LNCaP clone FGC (cell line): ENCODE data around the gene FASN.
A peak's percentile ranks its signal among the peaks of the same experiment; 100 is the strongest.
"Not testable (repeated sequence)": the region's sequence is repeated elsewhere in the genome, so short reads cannot be mapped to it uniquely, and the experiment has no call there.

ENCODE experiments used
- DNase-seq: peaks from one replicate; pipeline ENCODE4 v3.0.0-alpha.2; 2011; ENCODE audit warnings: low read depth
- H3K4me3 ChIP-seq: 2 replicates; pipeline ENCODE4 v1.5.1; 2011; ENCODE audit warnings: mild to moderate bottlenecking, low read depth, low read length, control low read depth
- CTCF ChIP-seq: IDR thresholded peaks from 2 replicates; pipeline ENCODE4 v1.5.1; 2012; ENCODE audit warnings: mild to moderate bottlenecking; ENCODE audit not compliant: control insufficient read depth, insufficient read depth; ENCODE audit errors: extremely low read depth

Gene FASN

GRCh38 chr17:82098169-82098938, at the start of gene FASN:
TSS of gene FASN (minus strand) at chr17:82098236. CDS start at chr17:82096445, 1,791 bp downstream.
- peak within 1 kb of the TSS; percentile 88 for H3K4me3 ChIP-seq
- DNase-seq, result peak; percentile 82
- TF ChIP-seq CTCF, result peak; percentile 72

GRCh38 chr17:82146663-82147654, 48.9 kb upstream of the FASN start:
- H3K4me3 ChIP-seq, result no peak overlapping the region
- TF ChIP-seq CTCF, result no peak
- no peak for DNase-seq

GRCh38 chr17:82145550-82146155, 47.6 kb upstream of the FASN start:
- H3K4me3 ChIP-seq, result no peak overlapping the region
- no peak for TF ChIP-seq CTCF
- no peak for DNase-seq

GRCh38 chr17:82143333-82143732, 45.3 kb upstream of the FASN start:
- DNase-seq, result no peak
- no peak for TF ChIP-seq CTCF
- no peak overlapping the region for H3K4me3 ChIP-seq

- DNase-seq, H3K4me3 ChIP-seq: not testable (repeated sequence)
These were observed 41.9 kb upstream of the FASN start for GRCh38 chr17:82139961-82140360.

- H3K4me3 ChIP-seq, result no peak overlapping the region
- TF ChIP-seq CTCF, result no peak
These were observed 40.5 kb upstream of the FASN start for GRCh38 chr17:82138511-82138992.

GRCh38 chr17:82134101-82134500, 36.1 kb upstream of the FASN start:
- peak; percentile 72 for DNase-seq
- TF ChIP-seq CTCF, result no peak
- H3K4me3 ChIP-seq, result no peak overlapping the region

More at GRCh38 chr17:82138511-82138992, 40.5 kb upstream of the FASN start:
- no peak for DNase-seq

GRCh38 chr17:82133166-82133953, 35.3 kb upstream of the FASN start:
- not testable (repeated sequence) for DNase-seq, H3K4me3 ChIP-seq
